Activated CD4-positive, alpha-beta T cell treated with anti-CD3 and anti-CD28 coated beads, Interleukin-2, amount 50 U/mL, for 4 hours (primary cell): ENCODE measurements around the gene TTLL5.

Experiments used
- DNase-seq, 2 experiments: peaks; one replicate each; pipeline ENCODE4 v3.0.0-alpha.2; 2020

TTLL5 gene

DNA sequence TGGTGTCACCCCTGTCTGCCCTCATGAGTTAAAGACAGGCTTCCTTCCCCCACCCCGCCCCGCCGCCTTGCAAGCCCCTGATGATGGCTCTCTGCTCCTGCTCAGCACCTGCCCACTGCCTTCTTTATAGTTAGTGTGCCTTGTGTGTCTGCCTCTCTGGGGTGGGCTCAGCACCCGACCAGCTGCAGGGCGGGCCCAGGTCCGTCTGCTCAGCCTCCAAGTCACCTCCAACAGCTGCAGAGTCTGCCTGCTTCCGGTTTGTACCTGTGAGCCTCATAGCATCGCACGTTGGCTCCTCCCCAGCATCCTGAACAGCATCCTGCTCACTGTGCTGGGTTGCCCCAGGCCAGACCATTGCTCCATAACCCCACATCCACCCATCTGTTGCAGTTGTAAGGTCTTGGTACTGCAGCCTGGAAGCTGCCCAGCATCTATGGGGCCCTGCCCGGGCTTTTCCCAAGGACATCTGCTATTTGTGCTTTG, 317.2 kb downstream of the TTLL5 start:
- DNase-seq = no peak

GRCh38 chr14:75979071-75979571, 318.1 kb downstream of the TTLL5 start:
- DNase-seq = no peak

- DNase-seq = no peak
Measured at GRCh38 chr14:75979648-75980565, 318.9 kb downstream of the TTLL5 start.

- no peak for DNase-seq
Measured at GRCh38 chr14:75980856-75981255, 319.8 kb downstream of the TTLL5 start.

- DNase-seq = peak; percentile 55 to 59
Measured at GRCh38 chr14:75981426-75982265, 320.6 kb downstream of the TTLL5 start, which contains the start of gene TGFB3. TSS of gene TGFB3 (minus strand) at chr14:75981995. CDS start at chr14:75980893, 1,102 bp downstream.

DNA sequence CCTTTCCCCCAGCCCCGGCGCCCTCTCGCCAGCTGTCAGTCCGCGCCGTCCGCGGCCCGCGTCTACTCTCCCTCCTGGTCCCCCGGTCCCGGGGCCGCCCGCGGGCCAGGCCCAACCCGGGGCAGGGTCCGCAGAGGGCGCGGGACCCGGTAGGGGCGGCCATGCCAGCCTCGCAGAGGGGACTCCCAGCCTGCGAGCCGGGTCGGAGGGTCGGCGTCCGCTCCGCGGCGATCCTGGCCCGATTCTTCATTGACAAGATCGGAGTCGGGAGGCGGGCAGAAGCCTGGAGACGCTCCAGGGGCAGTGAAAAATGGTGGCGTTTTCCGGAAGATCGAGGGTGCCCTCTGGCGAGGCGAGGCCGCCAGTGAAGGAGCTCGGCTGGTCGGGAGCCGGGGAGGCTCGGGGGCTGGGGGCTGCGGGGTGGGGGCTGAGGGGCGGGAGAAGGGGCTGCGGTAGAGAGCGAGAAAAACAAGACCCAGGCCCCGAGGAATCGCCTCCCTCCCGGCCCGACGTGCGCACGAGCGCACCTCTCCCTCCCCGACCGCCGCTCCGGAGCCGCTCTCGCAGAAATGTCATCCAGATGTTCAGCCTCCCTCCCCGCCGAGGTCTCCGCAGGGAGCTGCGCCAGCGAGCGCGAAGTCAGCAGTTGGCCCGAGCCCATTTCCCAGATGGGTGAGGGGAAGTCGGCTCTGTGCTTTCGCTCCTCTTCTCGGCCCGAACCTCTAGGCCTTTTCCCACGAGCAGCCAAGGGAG, 321.4 kb downstream of the TTLL5 start:
- peak; percentile 65 to 70 for DNase-seq

GRCh38 chr14:75983019-75983358, 321.9 kb downstream of the TTLL5 start:
- DNase-seq = no peak

- no peak for DNase-seq
Measured at GRCh38 chr14:75984674-75985073, 323.6 kb downstream of the TTLL5 start.

DNA sequence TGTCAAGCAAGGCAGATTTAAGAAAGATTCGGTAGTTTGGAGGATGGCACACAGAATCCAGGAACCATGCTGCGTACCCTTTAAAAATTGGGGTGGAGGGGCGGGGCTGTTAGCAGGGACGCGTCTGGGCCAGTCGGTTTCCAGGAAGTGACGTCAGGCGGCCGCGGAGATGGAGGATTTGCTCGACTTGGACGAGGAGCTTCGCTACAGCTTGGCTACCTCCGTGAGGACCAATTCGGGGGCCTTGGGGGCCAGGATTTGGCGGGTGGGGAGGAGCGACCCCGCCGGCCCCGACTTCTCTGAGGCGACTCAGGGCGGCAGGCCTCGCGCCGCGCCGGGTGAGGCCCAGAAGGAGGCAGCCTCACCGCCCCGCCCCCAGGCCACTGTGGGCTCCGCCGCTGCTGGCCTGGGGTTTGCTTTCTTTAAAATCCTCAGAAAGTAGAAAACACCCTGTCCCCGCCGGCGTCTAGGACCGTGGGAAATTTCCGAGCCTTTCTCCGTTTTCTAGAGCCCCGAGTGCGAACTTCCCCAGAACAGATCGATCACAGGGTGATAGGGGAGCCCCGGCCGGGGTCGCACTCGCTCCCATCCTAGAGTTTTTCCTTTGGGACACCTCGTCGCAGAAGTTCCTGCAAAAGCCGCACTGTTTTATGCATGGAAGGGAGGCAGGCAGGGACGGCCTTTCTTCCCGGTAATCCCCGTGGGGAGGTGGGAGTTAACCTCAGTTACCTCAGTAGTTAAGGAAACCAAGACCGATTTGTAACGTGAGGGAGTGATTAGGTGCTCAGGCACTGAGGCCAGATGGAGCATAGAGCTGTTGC, 324.8 kb downstream of the TTLL5 start, which contains the start of gene IFT43:
Gene IFT43, plus strand, starts transcription at position 146 of the 821 bp plus-strand sequence. Its CDS starts 24 bp downstream, at position 170.
- peak; percentile 90 to 92 for DNase-seq

DNA sequence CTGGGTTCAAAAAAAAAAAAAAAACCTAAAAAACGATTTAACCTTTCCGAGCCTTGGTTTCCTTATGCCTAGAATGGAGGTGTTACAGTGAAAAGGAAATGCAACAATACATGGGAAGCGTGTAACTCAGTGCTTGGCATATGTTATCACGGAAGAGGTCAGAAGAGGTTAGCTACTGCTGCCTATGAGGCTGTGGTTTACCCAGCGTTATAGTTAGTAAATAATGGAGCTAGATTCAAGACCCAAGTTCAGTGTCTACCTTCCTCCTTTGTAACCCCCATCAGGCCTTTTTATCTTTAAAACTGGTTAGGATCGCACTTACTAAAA, 325.4 kb downstream of the TTLL5 start:
- no peak for DNase-seq

GRCh38 chr14:75987201-75987970, 326.3 kb downstream of the TTLL5 start:
- no peak for DNase-seq

DNA sequence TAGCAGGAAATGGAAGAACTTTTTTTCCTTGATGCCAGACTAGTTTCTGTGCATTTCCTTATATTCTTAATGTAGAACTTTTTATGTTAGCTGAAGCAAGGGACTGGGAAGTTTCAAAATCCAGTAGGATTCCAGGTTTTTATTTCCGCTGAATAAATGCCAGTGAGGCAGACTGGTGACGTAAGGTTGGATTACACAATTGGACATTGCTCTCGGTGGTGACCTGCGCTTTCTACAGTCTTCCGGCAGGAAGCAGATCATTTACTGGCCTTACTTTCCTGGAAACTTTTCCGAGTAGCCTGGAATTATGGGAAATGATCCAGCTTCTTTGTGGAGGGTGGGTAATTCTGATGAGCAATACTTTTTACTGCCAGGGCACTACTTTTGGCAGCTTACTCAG, 328.1 kb downstream of the TTLL5 start:
- DNase-seq = no peak

DNA sequence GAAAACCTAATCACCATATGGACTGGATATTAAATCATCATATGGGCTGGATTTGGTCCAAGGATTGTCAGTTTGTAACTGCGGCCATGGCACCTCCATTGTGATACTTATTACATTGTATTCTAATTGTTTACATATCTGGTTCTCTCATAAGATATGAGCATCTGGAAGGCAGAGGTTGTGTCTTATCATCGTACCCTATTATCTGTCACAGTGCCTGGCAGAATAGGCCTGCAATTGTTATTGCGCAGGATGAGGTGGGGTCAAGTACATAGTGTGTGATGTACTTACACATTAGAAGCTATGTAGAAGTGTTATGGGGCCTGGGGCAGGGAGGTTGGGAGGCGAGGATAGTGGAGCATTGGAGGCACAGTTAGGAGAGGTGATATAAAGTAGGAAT, 329.3 kb downstream of the TTLL5 start:
- DNase-seq = no peak

- no peak for DNase-seq
Measured at GRCh38 chr14:75991753-75992152, 330.7 kb downstream of the TTLL5 start.

DNA sequence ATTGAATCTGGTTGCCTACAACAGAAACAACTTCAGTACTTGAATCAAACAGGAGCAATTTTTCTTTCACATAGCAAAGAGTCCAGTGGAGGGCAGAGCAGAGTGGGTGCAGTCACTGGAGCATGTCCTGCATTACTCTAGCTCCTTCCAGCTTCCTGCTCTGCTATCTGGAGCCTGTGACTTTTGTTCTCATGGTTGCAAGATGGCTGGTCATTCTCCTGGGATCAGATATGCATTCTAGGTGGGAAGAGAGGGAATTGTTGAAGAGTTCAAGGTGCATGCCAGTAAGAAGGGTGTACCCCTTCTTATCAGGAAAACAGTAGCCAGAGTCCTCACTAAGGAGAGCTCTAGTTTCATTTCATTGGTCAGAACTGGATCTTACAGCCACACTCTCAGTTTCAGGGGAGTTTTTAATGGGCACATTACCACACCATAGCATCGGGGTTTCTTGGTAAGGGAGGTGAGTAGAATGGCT, 332.6 kb downstream of the TTLL5 start:
- no peak for DNase-seq

DNA sequence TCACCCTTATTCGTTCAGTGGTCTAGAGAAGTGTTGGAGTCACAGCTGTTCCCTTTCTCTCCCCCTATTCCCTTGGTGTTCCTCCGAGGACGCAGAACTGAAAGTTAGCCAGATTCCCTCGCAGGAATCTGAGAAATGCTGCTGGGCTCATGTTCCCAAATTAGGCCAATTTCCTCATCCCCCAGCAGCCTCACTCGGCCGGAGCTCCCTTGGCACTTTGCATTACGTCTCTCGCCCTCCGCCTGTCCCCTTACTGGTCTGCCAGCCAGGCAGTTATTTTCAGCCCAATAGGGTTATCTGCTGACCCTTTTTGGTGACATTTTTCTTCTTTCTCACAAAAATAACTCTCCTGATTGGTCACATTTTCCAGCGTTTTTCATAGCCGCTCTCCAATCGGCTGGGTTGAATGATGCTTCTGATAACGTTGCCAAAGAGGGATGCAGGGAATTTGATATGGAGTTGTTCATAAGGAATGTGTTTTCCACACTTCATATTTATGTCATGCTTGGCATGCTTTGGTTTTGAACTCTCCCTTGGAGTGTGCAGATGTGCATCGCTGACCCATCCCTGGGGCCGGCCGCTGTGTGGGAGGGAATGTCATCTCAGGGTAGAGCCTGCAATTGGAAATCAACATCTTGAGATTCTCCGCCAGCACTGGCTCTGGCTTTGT, 334.5 kb downstream of the TTLL5 start:
- no peak for DNase-seq

DNA sequence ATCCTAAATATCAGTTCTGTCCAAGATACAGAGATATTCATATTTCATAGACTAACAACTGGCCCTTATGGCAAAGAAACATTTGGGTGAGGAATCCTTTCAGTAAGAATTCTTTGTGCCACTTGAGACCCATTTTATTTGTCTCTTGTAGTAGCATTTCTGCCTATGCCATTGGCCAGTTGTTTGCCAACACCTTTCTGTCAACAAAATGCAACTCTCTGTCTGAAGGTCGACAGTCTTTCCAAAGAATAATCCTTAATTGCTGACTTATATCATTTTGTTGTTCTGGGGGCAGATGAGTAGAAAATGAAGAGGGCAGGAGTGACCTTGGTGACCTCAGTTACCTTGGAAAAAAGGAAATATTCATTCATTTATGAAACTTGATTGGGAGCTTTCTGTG, 335.4 kb downstream of the TTLL5 start:
- no peak for DNase-seq

- no peak for DNase-seq
Measured at GRCh38 chr14:75999511-76000190, 338.6 kb downstream of the TTLL5 start.

GRCh38 chr14:76002383-76002782, 341.3 kb downstream of the TTLL5 start:
- DNase-seq = no peak
